Osteoblast (primary cell): ENCODE measurements around the gene ZFP36. TPM values are rescaled to one million over a fixed set of nuclear protein-coding genes. Genes with fewer than 3 reads are reported as not detected.
A peak's percentile ranks its signal among the peaks of the same experiment; 100 is the strongest.

ENCODE experiments used
- DNase-seq: peaks from one replicate; pipeline ENCODE4 v3.0.0; 2011; ENCODE audit warnings: low spot score, mixed read lengths; ENCODE audit not compliant: insufficient read length; ENCODE audit errors: missing footprints
- H2AFZ ChIP-seq: 2 replicates; pipeline ENCODE4 v1.6.0; 2011; ENCODE audit warnings: mild to moderate bottlenecking, low read length
- H3K27ac ChIP-seq: 2 replicates; pipeline ENCODE4 v1.5.1; 2011; ENCODE audit warnings: mild to moderate bottlenecking, low read depth, low read length, moderate library complexity
- H3K27me3 ChIP-seq: 2 replicates; pipeline ENCODE4 v1.6.0; 2012; ENCODE audit warnings: mild to moderate bottlenecking, control low read depth, inconsistent platforms, low read length, moderate library complexity; ENCODE audit not compliant: insufficient read depth
- H3K36me3 ChIP-seq: 2 replicates; pipeline ENCODE4 v1.5.1; 2011; ENCODE audit warnings: mild to moderate bottlenecking, low read length, control low read depth, moderate library complexity; ENCODE audit not compliant: insufficient read depth
- H3K4me1 ChIP-seq: 2 replicates; pipeline ENCODE4 v1.5.1; 2011; ENCODE audit warnings: mild to moderate bottlenecking, low read length, control low read depth, moderate library complexity; ENCODE audit not compliant: insufficient read depth
- H3K4me2 ChIP-seq: 2 replicates; pipeline ENCODE4 v1.6.0; 2011; ENCODE audit warnings: mild to moderate bottlenecking, low read length; ENCODE audit not compliant: insufficient read depth
- H3K4me3 ChIP-seq: fragments of 200-600 bp; sonication (generic); 3 replicates; pipeline ENCODE4 v1.5.1; 2012; ENCODE audit warnings: mild to moderate bottlenecking, low read length, inconsistent platforms; ENCODE audit not compliant: insufficient read depth
- H3K79me2 ChIP-seq: 2 replicates; pipeline ENCODE4 v1.6.0; 2012; ENCODE audit warnings: mild to moderate bottlenecking, low read length, control low read depth, inconsistent platforms; ENCODE audit not compliant: insufficient read depth
- H3K9me3 ChIP-seq: 2 replicates; pipeline ENCODE4 v1.5.1; 2011; ENCODE audit warnings: low read depth, low read length, control low read depth
- H4K20me1 ChIP-seq: 2 replicates; pipeline ENCODE4 v1.6.0; 2012; ENCODE audit warnings: mild to moderate bottlenecking, low read length, control low read depth; ENCODE audit not compliant: insufficient read depth
- total RNA-seq: library from RNA; depleted of rRNA; stranded (reverse); fragments of >200 nt; gene quantifications from 2 replicates; pipeline ENCODE4 v1.2.3, GENCODE V29; 2012
- TF ChIP-seq, protein P1 (sequence below): IDR thresholded peaks from 2 replicates; pipeline ENCODE4 v1.5.1; 2011; ENCODE audit warnings: mild to moderate bottlenecking, low read depth, low read length, moderate library complexity; ENCODE audit errors: extremely low read depth

The ZFP36 gene
- total RNA-seq, 1 donor: 6.5 TPM

DNA sequence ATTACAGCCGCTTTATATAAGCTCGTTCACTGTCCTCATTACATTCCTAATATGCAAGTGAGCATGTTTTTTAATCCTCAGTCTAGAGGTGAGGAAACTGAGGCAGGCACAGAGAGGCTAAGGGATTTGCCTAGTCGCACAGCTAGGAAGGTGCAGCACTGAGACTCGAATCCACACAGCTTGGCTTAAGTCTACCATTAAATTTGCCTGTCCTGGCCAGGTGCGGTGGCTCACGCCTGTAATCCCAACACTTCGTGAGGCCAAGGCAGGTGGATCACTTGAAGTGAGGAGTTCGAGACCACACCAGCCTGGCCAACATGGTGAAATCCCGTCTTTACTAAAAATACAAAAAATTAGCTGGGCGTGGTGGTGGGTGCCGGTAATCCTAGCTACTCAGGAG, 21.1 kb downstream of the ZFP36 start:
- peak; percentile 80 for DNase-seq
- TF ChIP-seq, protein P1, sequence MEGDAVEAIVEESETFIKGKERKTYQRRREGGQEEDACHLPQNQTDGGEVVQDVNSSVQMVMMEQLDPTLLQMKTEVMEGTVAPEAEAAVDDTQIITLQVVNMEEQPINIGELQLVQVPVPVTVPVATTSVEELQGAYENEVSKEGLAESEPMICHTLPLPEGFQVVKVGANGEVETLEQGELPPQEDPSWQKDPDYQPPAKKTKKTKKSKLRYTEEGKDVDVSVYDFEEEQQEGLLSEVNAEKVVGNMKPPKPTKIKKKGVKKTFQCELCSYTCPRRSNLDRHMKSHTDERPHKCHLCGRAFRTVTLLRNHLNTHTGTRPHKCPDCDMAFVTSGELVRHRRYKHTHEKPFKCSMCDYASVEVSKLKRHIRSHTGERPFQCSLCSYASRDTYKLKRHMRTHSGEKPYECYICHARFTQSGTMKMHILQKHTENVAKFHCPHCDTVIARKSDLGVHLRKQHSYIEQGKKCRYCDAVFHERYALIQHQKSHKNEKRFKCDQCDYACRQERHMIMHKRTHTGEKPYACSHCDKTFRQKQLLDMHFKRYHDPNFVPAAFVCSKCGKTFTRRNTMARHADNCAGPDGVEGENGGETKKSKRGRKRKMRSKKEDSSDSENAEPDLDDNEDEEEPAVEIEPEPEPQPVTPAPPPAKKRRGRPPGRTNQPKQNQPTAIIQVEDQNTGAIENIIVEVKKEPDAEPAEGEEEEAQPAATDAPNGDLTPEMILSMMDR: no peak

DNA sequence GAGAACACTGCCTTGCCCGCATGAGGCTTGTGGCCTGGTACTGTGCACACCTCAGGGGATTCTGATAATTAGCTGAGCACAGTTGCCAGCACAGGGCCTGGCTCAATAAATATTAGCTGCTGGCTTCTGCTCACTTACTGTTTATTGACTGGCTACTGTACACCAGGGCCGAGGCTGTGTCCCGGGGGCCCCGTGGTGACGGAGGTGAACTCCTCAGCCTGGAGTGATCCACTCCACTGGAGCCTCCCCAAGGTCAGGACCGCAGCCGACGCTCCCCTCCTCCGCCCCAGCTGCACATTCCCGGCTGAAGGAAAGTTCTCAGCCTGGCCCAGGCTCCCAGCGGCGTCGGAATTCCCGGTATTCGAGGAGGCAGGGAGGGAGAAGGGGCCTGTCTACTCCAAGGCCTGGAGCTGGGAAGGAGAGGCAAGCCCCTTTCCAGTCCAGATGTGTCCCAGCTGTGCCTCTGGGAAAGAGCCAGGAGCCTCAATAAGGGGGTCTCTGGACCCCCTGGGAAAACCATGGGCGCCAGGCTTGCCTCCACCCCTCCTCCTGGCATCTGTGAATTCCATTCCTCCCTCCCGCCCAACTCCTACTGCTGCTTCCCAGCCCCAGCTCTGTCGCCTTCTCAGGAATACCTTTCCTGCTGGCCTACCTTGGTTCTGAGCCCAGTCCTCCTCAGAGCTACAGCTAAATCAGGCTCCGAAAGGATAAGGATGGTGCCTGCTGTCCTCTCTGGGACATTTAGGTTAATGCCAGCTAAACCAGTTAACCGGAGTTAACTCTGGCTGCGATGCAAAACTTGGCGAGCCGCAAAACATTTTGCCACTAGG, 21.9 kb downstream of the ZFP36 start:
- H2AFZ ChIP-seq: peak overlapping the region; percentile 57
- H3K9me3 ChIP-seq: no peaks in the 10 kb centered on the region

More for the DNA sequence above, 21.1 kb downstream of the ZFP36 start:
- Histone ChIP-seq H3K4me2 (no peak overlapping the region), H4K20me1 (no peaks in the 10 kb centered on the region), H3K27ac (peak overlapping the region; percentile 99), H3K27me3 (no peaks in the 10 kb centered on the region), H3K4me1 (peaks cover 23% of the 10 kb centered on the region), H3K36me3 (peaks cover 34% of the 10 kb centered on the region), H2AFZ (no peak overlapping the region), H3K4me3 (no peak overlapping the region), H3K9me3 (no peaks in the 10 kb centered on the region), H3K79me2 (no peaks in the 10 kb centered on the region)

DNA sequence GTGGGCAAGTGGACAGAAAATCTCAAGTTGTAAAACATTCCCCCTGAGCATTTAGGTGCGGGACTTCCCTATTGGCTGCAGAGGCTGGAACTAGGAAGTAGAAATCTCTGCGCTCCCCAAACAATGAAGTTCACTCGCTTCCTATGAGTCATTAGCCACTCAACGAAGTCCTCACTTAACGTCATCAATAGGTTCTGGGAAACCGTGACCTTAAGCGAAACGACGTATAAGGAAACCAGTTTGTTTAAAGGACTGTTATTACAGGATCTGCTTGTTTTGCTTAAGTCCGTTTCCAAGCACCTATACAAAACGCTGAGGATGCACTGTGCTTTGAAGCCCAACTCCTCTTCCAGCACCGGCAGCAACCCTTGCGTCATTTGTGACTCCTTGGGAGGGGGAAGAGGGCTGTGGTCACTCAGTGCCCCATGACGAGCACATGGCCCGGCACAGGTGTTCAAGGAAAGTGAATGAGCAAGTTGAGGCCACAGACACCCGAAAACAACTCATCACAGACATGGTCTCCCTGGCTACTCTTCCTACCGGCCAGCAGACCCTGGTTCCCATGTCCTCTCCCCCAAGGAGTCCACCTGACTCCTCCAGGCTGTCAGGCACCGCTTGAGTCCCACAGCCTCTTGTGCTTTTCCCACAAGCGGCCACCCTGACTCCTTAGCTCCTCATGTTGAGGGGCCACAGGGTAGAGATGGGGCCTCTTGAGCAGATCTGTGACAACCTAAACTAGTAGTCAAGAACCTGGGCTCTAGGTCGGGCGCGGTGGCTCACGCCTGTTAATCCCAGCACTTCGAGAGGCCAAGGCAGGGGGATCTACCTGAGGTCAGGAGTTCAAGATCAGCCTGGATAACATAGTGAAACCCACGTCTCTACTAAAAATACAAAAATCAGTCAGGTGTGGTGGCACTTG, 24.3 kb downstream of the ZFP36 start:
- peaks cover 30% of the 10 kb centered on the region for H3K36me3 ChIP-seq
- peaks cover 35% of the 10 kb centered on the region for H3K4me1 ChIP-seq
- DNase-seq: peak; percentile 95
- no peaks in the 10 kb centered on the region for H3K9me3 ChIP-seq
- TF ChIP-seq, protein P1: no peak
- H4K20me1 ChIP-seq: peaks cover 20% of the 10 kb centered on the region
- no peak overlapping the region for H2AFZ ChIP-seq
- H3K4me2 ChIP-seq: peak overlapping the region; percentile 37
- H3K79me2 ChIP-seq: peaks cover 29% of the 10 kb centered on the region
- H3K27me3 ChIP-seq: no peaks in the 10 kb centered on the region
- peak overlapping the region; percentile 96 for H3K27ac ChIP-seq
- peak overlapping the region; percentile 26 for H3K4me3 ChIP-seq

More for the DNA sequence above, 21.9 kb downstream of the ZFP36 start:
- Histone ChIP-seq H3K4me2 (peak overlapping the region; percentile 47), H4K20me1 (peaks cover 3% of the 10 kb centered on the region), H3K4me3 (peak overlapping the region; percentile 46), H3K27ac (peak overlapping the region; percentile 99), H3K36me3 (peaks cover 36% of the 10 kb centered on the region), H3K79me2 (peaks cover 6% of the 10 kb centered on the region), H3K4me1 (peaks cover 23% of the 10 kb centered on the region), H3K27me3 (no peaks in the 10 kb centered on the region)
- TF ChIP-seq, protein P1: no peak
- DNase-seq: peak; percentile 98
